ENCODE measurements around the gene GGA1. TPM values are rescaled to one million over a fixed set of nuclear protein-coding genes. Genes with fewer than 3 reads are reported as not detected.
A peak's percentile ranks its signal among the peaks of the same experiment; 100 is the strongest.

GGA1 gene
- total and polyA plus RNA-seq, 9 of the 15 experiments (the other 6 are each of a cell fraction or from before 2014, with no cell fraction given): 1.5 to 69.5 (median 31.6) TPM

- TF ChIP-seq ZBTB49 (CRISPR knock-in tag; IDR thresholded peaks at IDR 0.05; ENCODE audit: borderline replicate concordance) (no peak), BRCA1 (IDR thresholded peaks at IDR 0.05) (no peak), BRCA1 (CRISPR knock-in tag; IDR thresholded peaks at IDR 0.05) (no peak), PURB (CRISPR knock-in tag; IDR thresholded peaks at IDR 0.05; ENCODE audit: low read depth) (no peak), SMAD1 (IDR thresholded peaks at IDR 0.05; ENCODE audit: low read depth, low read length, partially characterized antibody) (no peak), RHOXF2B (CRISPR knock-in tag; conservative IDR thresholded peaks at IDR 0.05) (no peak), ZNF644 (tag; IDR thresholded peaks at IDR 0.05; ENCODE audit: low read depth) (no peak), CC2D1A (IDR thresholded peaks at IDR 0.05) (no peak), GTF2B (IDR thresholded peaks at IDR 0.05; ENCODE audit: extremely low read depth, insufficient read length) (no peak), NFE2 (IDR thresholded peaks at IDR 0.05; ENCODE audit: low read depth) (no peak), MYBL2 (IDR thresholded peaks at IDR 0.05; ENCODE audit: low read depth) (no peak), MYBL2 (CRISPR knock-in tag; IDR thresholded peaks at IDR 0.05; ENCODE audit: borderline replicate concordance) (no peak), ZNF280A (IDR thresholded peaks at IDR 0.05; ENCODE audit: low read depth, partially characterized antibody) (no peak), ZNF121 (CRISPR knock-in tag; conservative IDR thresholded peaks at IDR 0.05) (no peak), EGR1 (conservative IDR thresholded peaks at IDR 0.05) (no peak), ZFP1 (CRISPR knock-in tag; IDR thresholded peaks at IDR 0.05) (no peak), E2F5 (CRISPR knock-in tag; IDR thresholded peaks at IDR 0.05) (no peak), FOXO4 (CRISPR knock-in tag; IDR thresholded peaks at IDR 0.05) (no peak), NUFIP1 (IDR thresholded peaks at IDR 0.05; ENCODE audit: partially characterized antibody) (no peak), VEZF1 (CRISPR knock-in tag; IDR thresholded peaks at IDR 0.05) (peak; percentile 63)
Observed at GRCh38 chr22:37563153-37564081, 45.2 kb upstream of the GGA1 start (continued).

All from K562 (cell line).